CD4-positive, alpha-beta T cell (primary cell): ENCODE results near the gene TIMP3. TPM values are rescaled to one million over a fixed set of nuclear protein-coding genes. Genes with fewer than 3 reads are reported as not detected.

Experiments
- ATAC-seq: fragments of 200-7000 bp; cut with Tn5 transposase; one replicate; pipeline ENCODE4 v1.10.0; 2022; ENCODE audit warnings: mild to moderate bottlenecking; ENCODE audit not compliant: poor library complexity
- CTCF ChIA-PET: fragments of 350-600 bp; sonication (Branson Sonifier 250); formaldehyde crosslinking; loops from one replicate; lab custom pipeline; 2021; ENCODE audit warnings: antibody characterized with exemption, inconsistent platforms; lab: Charles Lee
- POLR2A ChIA-PET: fragments of 350-600 bp; sonication (Branson Sonifier 250); formaldehyde crosslinking; loops from one replicate; lab custom pipeline; 2021; ENCODE audit warnings: antibody characterized with exemption, inconsistent platforms; lab: Charles Lee
- DNase-seq, 14 experiments: peaks; one replicate each; pipeline ENCODE4 v3.0.0-alpha.2; 2013 to 2020; ENCODE audit warnings: mixed read lengths in 2 of 14
- H3K27ac ChIP-seq, 2 donors: one replicate each; pipeline versions ENCODE4 v1.5.1 to v1.7.0; 2013; ENCODE audit warnings: low read length in 2 of 2, low read depth in 1 of 2, mild to moderate bottlenecking in 1 of 2
- H3K27me3 ChIP-seq, 2 experiments: 1 replicate in 1 of 2; 2 replicates in 1 of 2; pipeline versions ENCODE4 v1.6.1 to v1.7.0; 2013; ENCODE audit warnings: low read length in 2 of 2, control low read depth in 1 of 2, mild to moderate bottlenecking in 1 of 2, moderate library complexity in 1 of 2; ENCODE audit not compliant: insufficient read depth in 2 of 2, control insufficient read depth in 1 of 2
- H3K36me3 ChIP-seq: one replicate; pipeline ENCODE4 v1.6.1; 2013; ENCODE audit warnings: low read length, control low read depth; ENCODE audit not compliant: insufficient read depth
- H3K4me1 ChIP-seq: one replicate; pipeline ENCODE4 v1.6.1; 2013; ENCODE audit warnings: low read length, control low read depth; ENCODE audit not compliant: insufficient read depth
- H3K4me3 ChIP-seq: one replicate; pipeline ENCODE4 v1.5.1; 2013; ENCODE audit warnings: mild to moderate bottlenecking, low read length, moderate library complexity
- H3K9me3 ChIP-seq, 2 experiments: 1 replicate in 1 of 2; 2 replicates in 1 of 2; pipeline versions ENCODE4 v1.6.1 to v1.7.0; 2013; ENCODE audit warnings: low read length in 2 of 2, mild to moderate bottlenecking in 2 of 2, control low read depth in 1 of 2, moderate library complexity in 1 of 2; ENCODE audit not compliant: control insufficient read depth in 1 of 2, insufficient read depth in 1 of 2
- H3K27ac Mint-ChIP-seq: one replicate; pipeline ENCODE4 v1.8.0; 2020; ENCODE audit warnings: mixed read lengths
- H3K27me3 Mint-ChIP-seq: one replicate; pipeline ENCODE4 v1.8.0; 2021; ENCODE audit warnings: mixed read lengths
- H3K36me3 Mint-ChIP-seq: one replicate; pipeline ENCODE4 v1.8.0; 2021; ENCODE audit warnings: low read depth, mixed read lengths
- H3K4me1 Mint-ChIP-seq: one replicate; pipeline ENCODE4 v1.8.0; 2021; ENCODE audit warnings: low read depth, mixed read lengths
- H3K4me3 Mint-ChIP-seq: one replicate; pipeline ENCODE4 v1.8.0; 2020; ENCODE audit warnings: mild to moderate bottlenecking, mixed read lengths
- H3K9me3 Mint-ChIP-seq: one replicate; pipeline ENCODE4 v1.8.0; 2020; ENCODE audit warnings: mixed read lengths
- intact Hi-C, 2 experiments: fragments of 100-400 bp; cut with DNase I in 1 of 2; cut with micrococcal nuclease in 1 of 2; formaldehyde crosslinking; loops; one replicate each; pipeline versions ENCODE4 v1.15.1 to v1.9.0; 2023 to 2025; cut with DNase I, micrococcal nuclease
- total RNA-seq, 174 experiments: library from RNA in 2 of 174; stranded (reverse) in 2 of 174; gene quantifications; one replicate each; pipeline ENCODE4 v1.2.3 and lab custom pipeline; 2021 to 2026
- TF ChIP-seq, protein P1 (sequence below): fragments of 200-600 bp; IDR thresholded peaks from one replicate; pipeline ENCODE4 v1.8.0; 2022; ENCODE audit warnings: antibody characterized with exemption, mild to moderate bottlenecking

TIMP3 gene
- total RNA-seq, 2 experiments from 2014 or later = 0.06 TPM; not detected in 1

DNA sequence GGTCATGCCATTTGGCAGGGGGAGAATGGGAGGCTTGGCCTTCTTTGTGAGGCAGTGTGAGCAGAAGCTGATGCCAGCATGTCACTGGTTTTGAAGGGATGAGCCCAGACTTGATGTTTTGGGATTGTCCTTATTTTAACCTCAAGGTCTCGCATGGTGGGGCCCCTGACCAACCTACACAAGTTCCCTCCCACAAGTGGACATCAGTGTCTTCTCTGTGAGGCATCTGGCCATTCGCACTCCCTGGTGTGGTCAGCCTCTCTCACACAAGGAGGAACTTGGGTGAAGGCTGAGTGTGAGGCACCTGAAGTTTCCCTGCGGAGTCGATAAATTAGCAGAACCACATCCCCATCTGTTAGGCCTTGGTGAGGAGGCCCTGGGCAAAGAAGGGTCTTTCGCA, 59.8 kb downstream of the TIMP3 start:
- ATAC-seq (no peak), DNase-seq (no peak)
- TF ChIP-seq, protein P1, sequence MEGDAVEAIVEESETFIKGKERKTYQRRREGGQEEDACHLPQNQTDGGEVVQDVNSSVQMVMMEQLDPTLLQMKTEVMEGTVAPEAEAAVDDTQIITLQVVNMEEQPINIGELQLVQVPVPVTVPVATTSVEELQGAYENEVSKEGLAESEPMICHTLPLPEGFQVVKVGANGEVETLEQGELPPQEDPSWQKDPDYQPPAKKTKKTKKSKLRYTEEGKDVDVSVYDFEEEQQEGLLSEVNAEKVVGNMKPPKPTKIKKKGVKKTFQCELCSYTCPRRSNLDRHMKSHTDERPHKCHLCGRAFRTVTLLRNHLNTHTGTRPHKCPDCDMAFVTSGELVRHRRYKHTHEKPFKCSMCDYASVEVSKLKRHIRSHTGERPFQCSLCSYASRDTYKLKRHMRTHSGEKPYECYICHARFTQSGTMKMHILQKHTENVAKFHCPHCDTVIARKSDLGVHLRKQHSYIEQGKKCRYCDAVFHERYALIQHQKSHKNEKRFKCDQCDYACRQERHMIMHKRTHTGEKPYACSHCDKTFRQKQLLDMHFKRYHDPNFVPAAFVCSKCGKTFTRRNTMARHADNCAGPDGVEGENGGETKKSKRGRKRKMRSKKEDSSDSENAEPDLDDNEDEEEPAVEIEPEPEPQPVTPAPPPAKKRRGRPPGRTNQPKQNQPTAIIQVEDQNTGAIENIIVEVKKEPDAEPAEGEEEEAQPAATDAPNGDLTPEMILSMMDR = no peak
- no peaks in the 10 kb centered on the region for H3K4me1 ChIP-seq
- Mint-ChIP-seq H3K4me3 (no peak overlapping the region), H3K27me3 (no peaks in the 10 kb centered on the region), H3K9me3 (no peaks in the 10 kb centered on the region), H3K27ac (no peak overlapping the region), H3K36me3 (no peaks in the 10 kb centered on the region), H3K4me1 (no peaks in the 10 kb centered on the region)
- no peak overlapping the region for H3K4me3 ChIP-seq
- H3K27me3 ChIP-seq = no peaks in the 10 kb centered on the region
- no peaks in the 10 kb centered on the region for H3K9me3 ChIP-seq
- H3K27ac ChIP-seq = no peak overlapping the region
- ChIA-PET POLR2A (no interaction called here), CTCF (interaction anchor here (0.9 kb wide), 1 partner anchor 17 kb away, joined by 3 read pairs; no protein-coding TSS in a partner anchor)
- intact Hi-C loops = no loop called here
- no peaks in the 10 kb centered on the region for H3K36me3 ChIP-seq

DNA sequence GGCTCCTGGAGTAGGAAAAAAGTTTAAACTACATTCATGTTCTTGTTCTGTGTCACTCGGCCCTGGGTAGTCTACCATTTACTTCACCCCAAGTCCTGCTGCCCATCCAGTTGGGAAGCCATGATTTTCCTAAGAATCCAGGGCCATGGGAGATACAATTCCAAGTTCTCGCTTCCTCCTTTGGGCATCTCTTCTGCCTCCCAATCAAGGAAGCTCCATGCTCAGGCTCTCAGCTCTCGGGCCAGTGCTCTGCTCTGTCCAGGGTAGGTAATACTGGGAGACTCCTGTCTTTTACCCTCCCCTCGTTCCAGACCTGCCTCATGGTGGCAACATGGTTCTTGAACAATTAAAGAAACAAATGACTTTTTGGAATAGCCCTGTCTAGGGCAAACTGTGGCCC, 60.6 kb downstream of the TIMP3 start:
- Histone ChIP-seq H3K27me3 (no peaks in the 10 kb centered on the region), H3K4me1 (no peaks in the 10 kb centered on the region), H3K4me3 (no peak overlapping the region), H3K36me3 (no peaks in the 10 kb centered on the region), H3K9me3 (no peaks in the 10 kb centered on the region), H3K27ac (no peak overlapping the region)
- Mint-ChIP-seq H3K36me3 (no peaks in the 10 kb centered on the region), H3K9me3 (no peaks in the 10 kb centered on the region), H3K4me1 (no peaks in the 10 kb centered on the region), H3K27ac (no peak overlapping the region), H3K4me3 (no peak overlapping the region), H3K27me3 (no peaks in the 10 kb centered on the region)
- TF ChIP-seq, protein P1 = no peak
- no peak for ATAC-seq
- CTCF ChIA-PET = interaction anchor here (0.9 kb wide), 1 partner anchor 16 kb away, joined by 3 read pairs; no protein-coding TSS in a partner anchor
- no peak for DNase-seq
- POLR2A ChIA-PET = no interaction called here
- intact Hi-C loops = no loop called here

DNA sequence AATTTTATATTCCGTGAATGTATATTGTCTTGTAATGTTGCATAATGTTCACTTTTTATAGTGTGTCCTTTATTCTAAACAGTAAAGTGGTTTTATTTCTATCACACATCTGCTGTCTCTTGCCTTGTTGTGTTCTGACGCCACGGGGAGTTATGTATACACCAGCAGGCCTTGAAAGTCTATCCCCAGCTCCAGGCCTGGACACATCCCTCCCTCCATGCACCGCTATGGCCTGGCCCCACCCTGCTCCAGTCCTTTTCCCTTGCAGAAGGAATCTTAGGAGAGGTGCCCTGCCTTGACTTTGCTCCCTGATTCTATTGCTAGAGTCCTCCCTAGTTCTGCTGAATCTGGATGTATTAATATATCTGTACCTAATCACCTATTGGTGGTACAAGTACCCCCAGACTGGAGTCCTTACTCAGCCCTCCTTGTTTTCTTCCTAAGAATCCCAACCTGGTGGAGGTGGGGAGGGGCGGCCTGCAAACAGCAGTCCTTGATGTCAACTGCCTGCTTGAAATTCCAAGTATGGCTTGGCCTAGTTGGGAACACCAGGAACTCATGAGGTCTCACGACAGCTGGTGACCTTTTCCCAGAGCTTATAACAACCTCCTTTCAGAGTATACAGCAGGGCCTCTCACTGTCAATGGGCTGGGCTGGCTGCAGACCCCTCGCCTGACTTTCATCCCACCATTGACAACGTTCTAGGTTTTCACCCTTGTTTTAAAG, 61.6 kb downstream of the TIMP3 start:
- Histone ChIP-seq H3K27ac (no peak overlapping the region), H3K36me3 (no peaks in the 10 kb centered on the region), H3K27me3 (no peaks in the 10 kb centered on the region), H3K4me1 (no peaks in the 10 kb centered on the region), H3K4me3 (no peak overlapping the region), H3K9me3 (no peaks in the 10 kb centered on the region)
- Mint-ChIP-seq H3K27me3 (no peaks in the 10 kb centered on the region), H3K27ac (no peak overlapping the region), H3K36me3 (no peaks in the 10 kb centered on the region), H3K4me1 (no peaks in the 10 kb centered on the region), H3K9me3 (no peaks in the 10 kb centered on the region), H3K4me3 (no peak overlapping the region)
- DNase-seq = no peak
- CTCF ChIA-PET = no interaction called here
- ATAC-seq = no peak
- TF ChIP-seq, protein P1 = no peak
- POLR2A ChIA-PET = no interaction called here
- intact Hi-C loops = no loop called here
